Measurements from ENCODE around the gene CCDC188.

GRCh38 chr22:20109411-20110358, 41.2 kb downstream of the CCDC188 start:
- TF ChIP-seq CTCF (conservative IDR thresholded peaks at IDR 0.05 in 1 of 2, IDR thresholded peaks at IDR 0.05 in 1 of 2; ENCODE audit: low read depth in 1 of 2, low read length in 2 of 2) (no peak), EZH2 (IDR thresholded peaks at IDR 0.05; ENCODE audit: low read length, missing control alignments) (no peak)

Measured in fibroblast of lung (primary cell).